Stimulated activated CD4-positive, alpha-beta T cell treated with anti-CD3 and anti-CD28 coated beads, Interleukin-15, amount 100 ng/mL, for 24 hours (primary cell): ENCODE results near the gene INTS11.

Experiments used
- DNase-seq: peaks from one replicate; pipeline ENCODE4 v3.0.0-alpha.2; 2020

Gene INTS11

GRCh38 chr1:1357871-1358432 lies 33.5 kb upstream of the INTS11 start:
- DNase-seq = no peak

GRCh38 chr1:1356796-1357401 lies 32.4 kb upstream of the INTS11 start:
- no peak for DNase-seq

GRCh38 chr1:1356166-1356795 lies 31.8 kb upstream of the INTS11 start:
- DNase-seq = no peak

GRCh38 chr1:1355416-1355815 lies 31.0 kb upstream of the INTS11 start:
- DNase-seq = peak; percentile 46

- no peak for DNase-seq
These were observed 30.1 kb upstream of the INTS11 start for GRCh38 chr1:1354271-1355247.

GRCh38 chr1:1353389-1354151 lies 29.1 kb upstream of the INTS11 start:
- no peak for DNase-seq

GRCh38 chr1:1352786-1353388 lies 28.4 kb upstream of the INTS11 start:
- DNase-seq = no peak

- no peak for DNase-seq
These were observed 27.3 kb upstream of the INTS11 start for GRCh38 chr1:1351511-1352427.

GRCh38 chr1:1349256-1350012 lies 25.0 kb upstream of the INTS11 start, which contains the start of gene DVL1:
Gene DVL1, minus strand, starts transcription at chr1:1349418. Its CDS starts 353 bp downstream, at chr1:1349065.
- DNase-seq = peak; percentile 74

GRCh38 chr1:1348420-1349255 lies 24.2 kb upstream of the INTS11 start:
- no peak for DNase-seq

- no peak for DNase-seq
These were observed 23.4 kb upstream of the INTS11 start for GRCh38 chr1:1347663-1348419.

GRCh38 chr1:1347026-1347595 lies 22.7 kb upstream of the INTS11 start:
- no peak for DNase-seq

- no peak for DNase-seq
These were observed 22.0 kb upstream of the INTS11 start for GRCh38 chr1:1346501-1346890.

- no peak for DNase-seq
These were observed 21.5 kb upstream of the INTS11 start for GRCh38 chr1:1345860-1346500.

- DNase-seq = no peak
These were observed 20.9 kb upstream of the INTS11 start for GRCh38 chr1:1345384-1345783.

GRCh38 chr1:1344655-1345361 lies 20.3 kb upstream of the INTS11 start:
- peak; percentile 77 for DNase-seq
